Right kidney (tissue), 1 donor: ENCODE results near the gene FBRSL1.
A peak's percentile ranks its signal among the peaks of the same experiment; 100 is the strongest.

ENCODE experiments used
- DNase-seq: peaks from one replicate; pipeline ENCODE4 v3.0.0-alpha.2; 2016

Gene FBRSL1

DNA sequence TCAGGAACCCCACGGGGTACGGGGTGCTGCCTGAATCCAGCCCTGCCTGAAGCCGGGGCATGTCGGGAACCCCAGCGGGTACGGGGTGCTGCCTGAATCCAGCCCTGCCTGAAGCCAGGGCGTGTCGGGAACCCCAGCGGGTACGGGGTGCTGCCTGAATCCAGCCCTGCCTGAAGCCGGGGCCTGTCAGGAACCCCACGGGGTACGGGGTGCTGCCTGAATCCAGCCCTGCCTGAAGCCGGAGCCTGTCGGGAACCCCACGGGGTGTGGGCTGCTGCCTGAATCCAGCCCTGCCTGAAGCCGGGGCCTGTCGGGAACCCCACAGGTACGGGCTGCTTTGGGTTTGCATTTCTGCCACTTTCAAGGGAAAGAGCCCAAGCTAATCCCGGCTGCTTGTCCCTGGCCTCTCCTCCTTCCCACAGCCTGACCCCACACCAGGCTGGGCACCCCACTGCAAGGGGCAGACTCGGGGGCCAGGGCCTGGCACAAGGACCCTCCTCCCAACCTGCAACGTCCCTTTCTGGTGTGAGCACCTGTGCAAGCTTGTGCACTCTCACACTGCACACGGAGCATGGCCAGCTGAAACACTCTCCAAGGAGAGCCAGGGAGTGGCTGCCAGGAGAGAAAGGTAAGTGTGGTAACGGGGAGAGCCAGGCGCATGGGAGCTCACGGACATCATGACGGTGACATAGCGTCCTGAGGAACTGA, 5.6 kb upstream of the FBRSL1 start:
- DNase-seq, result no peak

DNA sequence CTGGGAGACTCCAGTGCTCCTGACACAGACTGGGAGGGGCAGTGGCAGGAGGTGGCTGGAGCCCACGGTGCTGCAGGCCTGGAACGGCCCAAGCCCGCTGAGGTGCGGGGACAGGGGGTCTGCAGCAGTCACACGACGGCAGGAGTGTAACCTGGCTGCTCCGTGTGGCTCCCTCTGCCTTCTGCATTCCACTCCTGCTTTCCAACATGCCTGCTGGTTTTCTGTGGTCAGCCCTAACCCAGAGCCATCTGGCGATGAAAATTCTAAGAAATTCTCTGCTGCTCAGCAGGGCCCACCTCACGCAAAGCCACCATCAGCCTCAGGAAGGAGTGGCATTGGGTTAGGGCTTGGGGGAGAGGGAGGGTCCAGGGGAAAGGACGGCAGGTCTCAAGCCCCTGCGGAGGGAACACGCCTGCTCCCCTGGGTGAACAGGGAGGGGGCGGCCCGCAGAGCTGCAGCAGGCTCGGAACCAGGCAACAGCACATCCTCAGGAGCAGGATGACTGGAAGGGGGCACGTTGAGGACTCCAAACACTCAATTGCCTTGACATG, 5.0 kb upstream of the FBRSL1 start:
- DNase-seq, result no peak

DNA sequence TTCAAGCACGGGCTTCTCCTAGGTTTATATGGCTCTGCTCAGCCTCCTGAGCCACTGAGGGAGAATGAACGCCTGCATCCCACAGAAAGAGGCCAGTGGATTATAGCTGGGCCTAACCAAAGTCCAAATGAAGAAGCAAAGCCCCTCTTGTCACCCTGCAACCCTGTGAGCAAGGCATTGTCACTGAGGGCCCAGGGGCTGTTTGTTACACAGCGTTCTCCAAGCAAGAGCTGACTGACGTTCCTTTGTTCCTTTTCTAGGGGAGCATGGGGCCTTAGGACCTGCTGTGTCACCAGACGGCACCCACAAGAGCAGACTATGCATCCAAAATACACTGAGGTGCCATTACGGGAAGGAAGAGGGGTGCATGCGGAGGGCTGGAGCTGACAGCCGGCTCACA, 4.3 kb upstream of the FBRSL1 start:
- DNase-seq, result no peak

DNA sequence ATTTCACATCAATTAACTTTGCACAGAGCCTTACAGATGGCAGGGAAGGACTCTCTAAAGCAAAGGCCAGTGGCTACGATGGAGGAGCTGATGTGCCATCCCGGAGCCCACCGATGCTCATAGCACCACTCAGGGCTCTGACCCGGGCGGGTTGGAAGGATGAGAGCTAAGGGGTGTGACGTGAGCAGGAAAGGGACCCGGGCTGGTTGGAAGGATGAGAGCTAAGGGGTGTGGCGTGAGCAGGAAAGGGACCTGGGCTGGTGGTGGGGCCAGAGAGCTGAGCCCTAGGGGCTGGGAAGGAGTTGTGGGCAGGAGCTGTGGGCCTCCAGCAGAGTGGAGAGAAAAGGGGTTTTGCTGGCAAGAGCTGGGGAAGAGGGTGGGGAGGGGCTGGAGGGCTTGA, 3.8 kb upstream of the FBRSL1 start:
- DNase-seq, result no peak

DNA sequence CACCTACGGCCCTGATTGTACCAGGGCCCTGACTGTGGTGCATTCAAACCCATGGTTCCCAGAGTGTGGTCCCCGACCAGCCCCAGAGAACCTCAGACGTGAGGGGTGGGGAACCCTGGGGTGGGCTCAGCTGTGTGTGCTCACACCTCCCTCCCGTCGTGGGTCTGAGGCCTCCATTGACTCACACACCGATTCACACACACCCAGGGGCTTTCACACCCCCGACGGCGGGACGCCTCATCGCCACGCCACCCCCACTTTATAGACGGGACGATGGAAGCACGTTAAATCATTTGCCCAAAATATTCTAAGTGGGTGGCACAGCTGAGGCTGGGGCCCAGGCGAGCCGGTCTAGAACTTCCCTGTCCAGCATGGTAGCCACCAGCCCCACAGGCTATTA, 3.4 kb upstream of the FBRSL1 start:
- no peak for DNase-seq

DNA sequence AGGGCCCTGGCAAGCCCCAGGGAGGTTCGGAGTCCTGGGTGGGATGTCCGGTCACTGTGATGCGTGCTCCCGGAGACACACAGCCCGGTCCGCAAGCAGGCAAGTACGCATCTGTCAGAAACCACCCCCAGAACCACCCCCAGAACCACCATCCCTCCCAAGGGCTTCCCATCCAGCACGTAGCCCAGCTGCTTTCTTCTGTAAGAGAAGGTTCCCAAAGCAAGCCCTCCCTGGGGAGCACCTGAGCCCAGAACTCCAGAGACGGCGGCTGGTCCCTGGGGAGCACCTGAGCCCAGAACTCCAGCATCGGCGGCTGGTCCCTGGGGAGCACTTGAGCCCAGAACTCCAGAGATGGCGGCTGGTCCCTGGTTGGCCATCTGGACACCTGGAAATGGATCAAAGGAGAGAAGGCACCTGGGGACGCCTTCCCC, 2.6 kb upstream of the FBRSL1 start:
- no peak for DNase-seq

DNA sequence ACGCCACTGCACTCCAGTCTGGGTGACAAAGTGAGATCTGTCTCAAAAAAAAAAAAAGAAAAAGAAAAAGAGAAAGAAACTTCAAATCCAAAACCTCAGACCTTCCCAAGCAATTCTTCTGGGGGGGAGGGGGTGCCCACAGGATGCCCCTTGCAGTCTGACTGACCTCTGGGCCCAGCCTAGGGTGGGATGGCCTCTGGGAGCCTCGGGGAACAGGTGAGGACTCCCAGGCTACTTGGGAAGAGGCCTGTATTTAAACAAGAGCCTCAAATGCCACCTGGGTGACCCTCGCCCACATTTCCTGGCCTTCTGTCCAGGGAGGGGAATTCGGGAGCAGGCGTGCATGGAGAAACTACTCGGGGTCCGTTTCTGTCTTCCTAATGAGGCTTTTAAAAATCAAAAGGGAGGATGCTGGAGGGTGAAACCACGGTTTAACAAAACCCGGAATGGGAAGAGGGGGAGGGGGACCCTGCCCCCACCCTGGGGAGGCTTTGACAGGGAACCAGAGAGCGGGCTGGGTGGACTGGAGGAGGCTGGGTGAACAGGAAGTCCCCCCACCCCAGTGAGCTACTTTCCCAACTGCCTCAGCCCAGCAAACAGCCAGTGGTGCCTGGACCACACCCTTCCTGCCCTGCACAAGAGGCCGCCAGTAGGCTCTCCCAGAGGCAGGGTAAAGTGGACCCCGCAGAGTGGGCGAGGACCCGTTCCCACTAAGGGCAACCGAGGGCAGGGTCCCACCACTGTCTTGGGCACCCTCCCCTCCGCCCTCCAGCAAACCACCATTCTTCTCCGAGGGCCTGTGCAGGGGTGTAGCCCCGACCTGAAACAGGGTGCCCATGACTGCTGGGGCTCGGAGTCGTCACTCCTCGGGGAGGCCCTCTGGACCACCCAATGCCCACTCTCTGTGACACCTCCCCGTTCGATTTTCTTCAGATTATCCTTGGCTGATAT, 1.5 kb upstream of the FBRSL1 start:
- DNase-seq, result no peak

DNA sequence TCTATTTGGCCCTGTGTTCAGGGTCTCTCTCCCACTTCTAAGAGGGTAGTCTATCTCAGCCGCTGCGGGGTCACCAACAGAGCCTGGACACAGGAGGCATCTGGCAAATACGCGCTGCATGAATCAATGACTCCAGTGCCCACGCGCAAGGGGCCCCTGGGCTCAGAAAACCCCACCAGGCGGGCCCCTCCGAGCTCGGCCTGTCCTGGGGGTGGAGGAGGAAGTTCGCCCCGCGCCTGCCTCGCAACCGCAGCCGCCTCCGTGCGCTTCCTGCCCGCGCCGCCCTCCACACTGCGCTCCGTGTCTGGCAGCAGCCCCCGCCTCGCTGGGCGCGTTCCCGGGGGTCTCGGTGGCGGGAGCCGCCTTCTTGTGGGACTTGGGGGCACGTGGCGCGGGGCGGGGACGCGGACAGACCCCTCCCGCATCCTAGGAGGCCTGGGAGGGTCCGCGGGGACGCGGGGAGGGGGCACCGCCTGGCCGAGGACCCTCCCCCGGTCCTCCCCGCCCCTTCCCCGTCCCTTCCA, 811 bp upstream of the FBRSL1 start:
- peak; percentile 71 for DNase-seq

DNA sequence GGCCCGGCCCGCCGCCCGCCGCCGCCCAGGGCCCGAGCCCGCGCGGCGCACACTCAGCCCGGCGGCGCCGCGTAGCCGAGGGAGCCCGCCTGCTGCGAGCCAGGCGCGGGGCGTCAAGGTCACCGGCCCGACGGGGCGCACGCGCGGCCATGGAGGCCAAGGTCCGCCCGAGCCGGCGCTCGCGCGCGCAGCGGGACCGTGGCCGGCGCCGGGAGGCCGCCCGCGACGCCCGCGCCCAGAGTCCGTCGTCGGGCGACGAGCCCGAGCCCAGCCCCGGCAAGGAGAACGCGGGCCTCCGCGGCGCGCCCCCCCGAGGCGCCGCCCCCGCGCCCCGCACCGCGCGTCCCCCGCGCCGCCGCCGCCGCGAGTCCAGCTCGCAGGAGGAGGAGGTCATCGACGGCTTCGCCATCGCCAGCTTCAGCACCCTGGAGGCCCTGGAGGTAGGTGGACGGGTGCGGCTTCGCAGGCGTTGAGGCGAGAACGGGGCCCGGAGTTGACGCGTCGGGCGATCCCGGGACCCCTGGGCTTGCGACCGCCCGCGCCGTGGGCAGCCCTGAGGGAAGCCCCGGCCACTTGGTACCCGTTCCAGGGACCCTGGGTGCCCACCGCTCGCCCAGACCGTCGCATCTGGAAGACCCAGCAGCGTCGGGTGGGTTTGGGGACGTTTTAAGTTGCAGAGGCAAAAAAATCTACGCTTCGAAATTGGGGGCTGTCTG, 629 bp downstream of the FBRSL1 start:
- DNase-seq, result no peak

DNA sequence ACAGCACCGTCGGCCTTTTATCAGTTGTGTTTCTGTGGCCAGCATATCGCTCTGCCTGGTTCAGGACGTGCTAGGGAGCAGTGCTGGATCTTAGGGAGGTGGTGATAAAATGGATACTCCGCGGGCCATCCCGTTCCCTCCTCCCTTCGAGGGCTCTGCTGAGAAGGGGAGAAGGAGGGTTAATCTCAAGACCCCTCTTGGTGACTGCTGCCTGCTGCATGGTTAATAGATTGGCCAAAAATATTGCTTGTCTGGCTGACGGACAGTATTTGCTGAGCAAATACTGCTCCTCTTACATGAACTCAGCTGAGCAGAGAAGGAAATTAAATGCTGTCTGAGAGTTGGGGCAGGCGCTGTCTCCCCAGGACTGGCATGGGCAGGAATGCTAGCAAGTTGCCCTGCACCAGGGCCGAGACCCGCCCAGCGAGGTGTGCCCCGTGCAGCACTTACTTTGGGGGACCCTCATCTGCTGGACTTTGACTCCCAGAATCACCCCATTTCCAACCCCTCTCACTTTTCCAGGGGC, 1.2 kb downstream of the FBRSL1 start:
- no peak for DNase-seq

DNA sequence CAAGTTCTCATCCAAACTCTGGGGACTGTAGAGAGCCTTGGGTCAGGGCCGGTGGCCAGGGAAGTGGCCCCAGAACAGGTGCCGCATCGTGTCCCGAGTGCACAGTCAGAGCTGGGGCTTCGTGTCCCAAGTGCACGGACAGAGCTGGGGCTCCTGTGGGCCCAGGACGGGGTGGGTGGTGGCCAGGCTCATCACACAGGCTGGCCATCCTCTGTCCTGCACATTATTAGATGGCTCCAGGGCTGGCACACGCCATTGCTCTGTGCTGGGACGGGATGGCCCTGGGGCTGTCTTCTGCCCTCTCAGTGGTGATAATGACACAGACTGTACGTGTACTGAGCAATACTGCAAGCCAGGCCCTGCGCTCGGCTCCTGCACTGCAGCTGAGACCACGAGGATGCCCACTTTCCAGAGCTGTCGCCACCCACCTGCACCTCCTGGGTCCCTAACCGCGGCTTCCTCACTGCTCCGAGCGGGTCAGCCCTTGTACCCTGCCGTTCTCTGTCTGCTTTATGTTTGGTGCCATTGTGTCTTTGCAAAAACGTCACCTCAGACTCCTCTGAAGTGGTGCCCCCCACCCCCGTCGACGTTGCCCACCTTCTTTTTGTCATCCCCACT, 1.9 kb downstream of the FBRSL1 start:
- no peak for DNase-seq

DNA sequence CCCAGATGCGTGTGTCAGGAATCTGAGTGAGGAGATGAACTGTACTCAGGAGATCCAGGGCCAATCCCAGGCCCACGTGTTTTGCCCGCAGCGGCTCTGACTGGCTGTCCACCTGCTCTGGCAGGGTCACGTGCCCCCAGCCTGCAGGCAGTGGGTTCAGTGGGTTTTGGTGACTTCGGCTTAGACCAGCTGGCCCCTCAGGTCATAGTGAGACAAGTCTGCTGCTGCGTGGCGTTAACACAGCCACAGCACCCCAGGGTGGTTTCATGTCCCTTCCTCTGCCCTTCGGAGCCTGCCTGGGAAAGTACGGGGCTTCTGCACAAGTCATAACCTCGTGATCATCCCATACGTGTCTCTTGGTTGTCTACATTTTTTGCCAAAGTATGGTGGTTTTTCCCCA, 2.6 kb downstream of the FBRSL1 start:
- DNase-seq, result no peak

DNA sequence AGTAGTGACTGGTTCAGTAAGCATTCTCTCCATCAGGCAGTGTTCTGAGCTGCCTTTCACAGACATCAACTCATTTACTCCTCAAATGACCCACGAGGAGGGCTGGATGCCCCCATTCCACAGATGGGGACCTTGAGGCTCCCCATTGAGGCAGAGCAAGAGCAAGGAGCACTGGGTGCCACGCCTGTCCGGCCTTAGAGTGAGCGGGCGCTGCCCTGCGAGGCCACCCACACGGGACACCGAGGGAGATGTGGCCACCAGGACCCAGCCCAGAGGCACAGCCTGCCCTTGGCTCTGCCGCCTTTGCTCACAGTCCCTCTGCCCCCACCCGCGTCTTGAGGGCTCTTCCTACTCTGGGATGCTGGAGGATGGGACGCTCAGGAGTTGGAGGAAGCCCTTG, 3.0 kb downstream of the FBRSL1 start:
- no peak for DNase-seq

DNA sequence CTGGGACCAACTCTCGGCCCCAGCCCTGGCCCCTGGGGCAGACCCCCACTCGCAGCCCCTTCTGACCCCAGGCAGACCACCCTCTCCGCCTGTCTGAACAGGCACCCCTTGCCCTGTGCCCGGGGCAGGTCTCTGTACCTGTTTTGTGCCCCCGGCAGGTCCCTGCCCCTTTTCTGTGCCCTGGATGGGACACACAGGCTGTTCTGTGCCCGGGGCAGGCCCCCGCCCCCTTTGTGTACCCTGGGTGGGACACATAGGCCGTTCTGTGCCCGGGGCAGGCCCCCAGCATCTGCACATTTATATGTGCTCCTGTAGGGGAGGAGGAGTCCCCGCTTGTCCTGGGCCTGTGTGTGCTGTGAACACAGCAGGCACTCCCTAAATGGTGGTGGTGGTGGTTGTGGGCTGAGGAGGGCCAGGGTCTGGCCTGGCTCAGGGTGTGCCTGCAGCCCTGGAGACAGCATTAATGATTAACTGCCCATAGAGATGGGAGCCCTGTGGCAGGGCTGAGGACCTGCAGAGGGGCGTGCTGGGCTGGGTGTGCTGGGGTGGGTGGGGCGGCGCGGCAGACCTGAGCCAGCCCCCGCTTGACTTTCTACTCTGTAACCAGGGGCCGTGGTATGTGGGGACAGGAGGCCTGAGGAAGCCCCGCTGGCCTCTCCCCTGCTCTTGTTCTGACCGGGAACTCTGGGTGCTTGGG, 3.7 kb downstream of the FBRSL1 start:
- DNase-seq, result no peak

DNA sequence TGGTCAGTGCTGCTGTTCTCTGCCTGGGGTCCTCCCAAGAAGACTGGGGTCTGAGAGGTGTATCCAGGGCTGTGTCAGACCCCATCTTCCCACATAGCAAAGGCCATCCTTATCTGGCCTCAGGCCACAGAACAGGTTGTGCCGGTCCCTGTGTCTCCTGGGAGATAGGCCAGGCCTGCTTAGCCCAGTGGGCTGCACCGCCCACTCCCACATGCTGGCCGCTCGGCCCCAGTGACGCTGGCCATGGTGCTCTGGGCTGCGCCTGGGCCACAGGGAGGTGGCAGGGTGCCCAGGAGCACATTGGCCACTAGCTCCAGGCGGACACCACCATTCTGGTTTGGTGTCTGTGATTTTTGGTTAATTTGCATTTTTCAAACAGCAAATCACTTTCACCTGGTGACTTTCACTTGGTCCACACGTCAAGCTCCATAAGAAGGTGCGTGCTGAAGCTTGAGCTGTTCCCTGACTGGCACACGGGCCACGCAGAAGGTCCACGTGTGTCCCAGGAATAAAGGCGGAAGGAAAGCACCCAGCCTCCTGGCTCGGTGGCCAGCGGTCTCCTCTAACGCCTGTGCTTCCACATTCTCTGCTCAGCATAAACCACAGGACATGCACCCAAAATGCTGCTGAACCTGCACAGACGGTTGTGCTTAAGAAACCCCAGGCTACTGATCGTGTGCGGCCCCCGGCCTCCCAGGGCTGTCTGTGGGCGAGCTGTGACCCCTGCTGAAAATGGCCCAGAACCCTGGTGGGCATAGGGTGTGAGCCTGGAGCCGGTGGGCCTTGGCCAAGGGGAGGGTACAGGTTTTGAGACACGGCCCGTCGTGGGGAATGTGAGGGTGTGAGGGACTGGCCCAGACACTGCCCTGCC, 4.6 kb downstream of the FBRSL1 start:
- DNase-seq, result no peak

DNA sequence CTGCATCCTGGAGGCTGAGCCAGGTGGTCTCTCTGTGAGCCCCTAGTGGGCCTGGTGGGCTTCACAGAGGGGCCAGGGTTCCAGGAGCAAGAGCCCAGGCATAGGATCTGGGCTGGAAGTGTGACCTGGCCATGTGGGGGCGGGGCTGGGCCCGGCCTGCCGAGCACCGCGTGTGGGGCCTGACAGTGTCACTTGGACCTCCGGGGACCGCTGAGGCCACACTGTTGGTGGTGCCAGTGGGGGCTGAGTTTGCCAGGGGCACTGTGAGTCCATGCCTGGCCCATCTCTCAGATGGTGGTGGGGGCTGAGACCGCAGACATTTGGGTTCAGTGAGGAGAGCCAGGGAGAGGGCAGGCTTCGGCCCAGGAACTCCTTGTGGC, 5.2 kb downstream of the FBRSL1 start:
- no peak for DNase-seq

DNA sequence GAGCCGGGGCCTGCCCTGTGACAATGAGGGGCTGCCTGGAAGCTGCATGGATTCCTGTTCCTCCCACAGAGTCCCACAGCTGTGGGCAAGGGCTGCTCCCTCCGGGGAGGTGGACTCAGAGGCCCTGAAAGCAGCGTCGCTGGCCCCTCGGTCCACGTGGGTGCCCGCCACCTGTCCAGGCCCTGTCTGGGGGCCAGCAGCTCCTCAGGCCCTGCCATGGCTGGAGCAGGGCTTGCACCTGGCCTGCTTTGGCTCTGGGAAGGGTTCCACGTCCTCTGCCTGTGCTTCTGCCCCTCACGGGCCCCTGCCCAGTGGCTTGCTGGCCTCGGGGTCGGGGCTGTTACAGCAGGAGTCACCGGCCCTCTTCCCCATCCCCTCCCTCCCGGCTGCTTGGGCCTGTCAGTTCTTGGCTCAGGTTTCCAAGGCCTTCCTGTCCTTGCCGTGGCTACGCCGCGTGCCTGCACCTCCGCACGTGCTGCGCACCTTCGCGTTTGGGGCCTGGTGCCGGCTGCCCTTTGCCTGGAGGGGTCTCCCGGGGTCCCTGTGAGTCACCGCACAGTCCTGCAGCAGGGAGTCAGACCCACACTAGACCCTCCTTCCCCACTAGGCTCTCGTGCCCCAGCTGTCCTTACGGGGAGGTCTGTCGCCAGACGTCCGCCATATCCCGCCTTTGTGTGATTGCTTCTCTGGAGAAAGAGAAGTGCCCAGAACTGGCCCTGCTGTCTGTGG, 5.8 kb downstream of the FBRSL1 start:
- no peak for DNase-seq

DNA sequence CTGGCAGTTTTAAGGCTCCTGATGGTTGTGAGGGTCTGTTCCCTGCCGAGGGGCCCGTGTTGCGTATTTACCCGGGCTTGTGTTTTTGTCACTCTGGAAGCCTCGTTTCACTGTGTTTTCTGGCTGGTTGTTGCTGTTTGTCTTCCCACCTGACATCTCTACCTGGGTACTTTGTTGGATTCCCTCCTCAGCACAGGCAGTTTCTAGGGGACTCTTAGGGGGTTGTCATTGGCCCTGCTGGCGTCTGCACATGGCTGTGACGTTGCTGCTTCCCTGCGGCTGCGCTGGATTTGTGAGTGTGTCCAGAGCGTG, 6.4 kb downstream of the FBRSL1 start:
- DNase-seq, result no peak

DNA sequence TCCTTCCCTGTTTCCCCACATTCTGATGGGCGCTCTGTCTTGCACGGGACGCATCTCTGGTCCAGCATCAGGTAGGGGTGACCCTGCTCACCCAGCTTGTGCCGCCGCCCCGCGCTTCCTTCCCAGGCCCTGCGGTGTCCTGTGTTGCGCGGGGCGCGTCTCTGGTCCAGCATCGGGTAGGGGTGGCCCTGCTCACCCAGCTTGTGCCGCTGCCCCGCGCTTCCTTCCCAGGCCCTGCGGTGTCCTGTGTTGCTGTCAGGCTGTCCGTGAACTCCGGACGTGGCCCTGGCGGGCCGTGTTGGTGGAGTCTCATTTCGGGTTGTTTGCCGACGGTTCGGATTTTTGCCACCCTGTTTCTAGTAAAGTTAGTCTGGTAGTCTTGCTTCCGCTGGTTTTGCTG, 6.8 kb downstream of the FBRSL1 start:
- DNase-seq, result no peak
